HepG2 (cell line): ENCODE data around the gene CTSZ. TPM values are rescaled to one million over a fixed set of nuclear protein-coding genes. Genes with fewer than 3 reads are reported as not detected.

ENCODE experiments used
- FOXP1 ChIP-seq, 2 experiments: fragments of 450-650 bp in 1 of 2; IDR thresholded peaks; 2 replicates each; pipeline ENCODE4 v1.6.1; 2017 to 2018; ENCODE audit warnings: antibody characterized with exemption in 1 of 2
- HOXD1 ChIP-seq: sonication (generic); formaldehyde crosslinking; IDR thresholded peaks from 2 replicates; pipeline ENCODE4 v1.5.0; 2020; ENCODE audit warnings: missing genetic modification reagents
- JUN ChIP-seq: sonication (generic); formaldehyde crosslinking; IDR thresholded peaks from 2 replicates; pipeline ENCODE4 v1.4.0; 2020; ENCODE audit warnings: mild to moderate bottlenecking, missing genetic modification reagents
- MED1 ChIP-seq: sonication (generic); formaldehyde crosslinking; IDR thresholded peaks from 2 replicates; pipeline ENCODE4 v1.4.0; 2020; ENCODE audit warnings: missing genetic modification reagents
- POLR2AphosphoS2 ChIP-seq: IDR thresholded peaks from 2 replicates; pipeline ENCODE4 v1.6.1; 2011; ENCODE audit warnings: low read depth, low read length, improper control_type of control experiment
- POLR2AphosphoS5 ChIP-seq: IDR thresholded peaks from 2 replicates; pipeline ENCODE4 v1.6.1; 2012; ENCODE audit warnings: low read depth, low read length
- RNF2 ChIP-seq: fragments of 450-650 bp; conservative IDR thresholded peaks from 2 replicates; pipeline ENCODE4 v1.6.1; 2016; ENCODE audit warnings: low read depth
- SMARCE1 ChIP-seq: fragments of 450-650 bp; IDR thresholded peaks from 2 replicates; pipeline ENCODE4 v1.6.1; 2017; ENCODE audit warnings: borderline replicate concordance
- SUZ12 ChIP-seq: fragments of 150-350 bp; IDR thresholded peaks from 2 replicates; pipeline ENCODE4 v1.6.1; 2014; ENCODE audit warnings: low read depth, low read length
- SYNCRIP ChIP-seq: fragments of 200-400 bp; formaldehyde crosslinking; IDR thresholded peaks from 2 replicates; pipeline ENCODE4 v1.6.1; 2018; ENCODE audit warnings: mild to moderate bottlenecking, low read depth, low read length; ENCODE audit not compliant: insufficient read depth
- TEAD3 ChIP-seq: optimal IDR thresholded peaks from 2 replicates; pipeline ENCODE3; 2016; ENCODE audit warnings: borderline replicate concordance
- ZNF121 ChIP-seq: sonication (generic); formaldehyde crosslinking; IDR thresholded peaks from 2 replicates; pipeline ENCODE4 v1.5.0; 2020; ENCODE audit warnings: mild to moderate bottlenecking, missing genetic modification reagents
- ZNF224 ChIP-seq: sonication (generic); formaldehyde crosslinking; IDR thresholded peaks from 2 replicates; pipeline ENCODE4 v1.5.0; 2020; ENCODE audit warnings: mild to moderate bottlenecking, missing genetic modification reagents
- ZNF296 ChIP-seq: sonication (generic); formaldehyde crosslinking; conservative IDR thresholded peaks from 2 replicates; pipeline ENCODE4 v1.5.0; 2020; ENCODE audit warnings: mild to moderate bottlenecking, missing genetic modification reagents
- ZNF329 ChIP-seq: sonication (generic); formaldehyde crosslinking; IDR thresholded peaks from 2 replicates; pipeline ENCODE4 v1.9.0; 2021; ENCODE audit warnings: low read depth, mild to moderate bottlenecking, missing genetic modification reagents
- ZNF432 ChIP-seq: sonication (generic); formaldehyde crosslinking; IDR thresholded peaks from 2 replicates; pipeline ENCODE4 v1.5.0; 2020; ENCODE audit warnings: missing genetic modification reagents, mild to moderate bottlenecking, borderline replicate concordance
- ZNF441 ChIP-seq: sonication (generic); formaldehyde crosslinking; IDR thresholded peaks from 2 replicates; pipeline ENCODE4 v1.7.0; 2021; ENCODE audit warnings: missing genetic modification reagents, borderline replicate concordance
- ZNF549 ChIP-seq: sonication (generic); formaldehyde crosslinking; IDR thresholded peaks from 2 replicates; pipeline ENCODE4 v1.5.0; 2020; ENCODE audit warnings: missing genetic modification reagents
- ZNF556 ChIP-seq: sonication (generic); formaldehyde crosslinking; IDR thresholded peaks from 2 replicates; pipeline ENCODE4 v1.4.0; 2020; ENCODE audit warnings: mild to moderate bottlenecking, missing genetic modification reagents, borderline replicate concordance
- ZNF670 ChIP-seq: sonication (generic); formaldehyde crosslinking; IDR thresholded peaks from 2 replicates; pipeline ENCODE4 v1.8.0; 2022; ENCODE audit warnings: mild to moderate bottlenecking, missing genetic modification reagents, borderline replicate concordance
- ZNF720 ChIP-seq: sonication (generic); formaldehyde crosslinking; IDR thresholded peaks from 2 replicates; pipeline ENCODE4 v1.4.0; 2020; ENCODE audit warnings: missing genetic modification reagents
- ZNF746 ChIP-seq: sonication (generic); formaldehyde crosslinking; IDR thresholded peaks from 2 replicates; pipeline ENCODE4 v1.8.0; 2022; ENCODE audit warnings: mild to moderate bottlenecking, missing genetic modification reagents
- ZNF850 ChIP-seq: sonication (generic); formaldehyde crosslinking; conservative IDR thresholded peaks from 2 replicates; pipeline ENCODE4 v1.9.0; 2021; ENCODE audit warnings: mild to moderate bottlenecking, missing genetic modification reagents
- ZSCAN30 ChIP-seq: sonication (generic); formaldehyde crosslinking; IDR thresholded peaks from 2 replicates; pipeline ENCODE4 v1.5.0; 2020; ENCODE audit warnings: mild to moderate bottlenecking, missing genetic modification reagents
- polyA plus RNA-seq, 8 experiments: library from polyadenylated mRNA; depleted of rRNA in 3 of 8; stranded (reverse) in 7 of 8; unstranded in 1 of 8; fragments of >200 nt; fragmentation: Illumina TruSeq in 4 of 8; extraction: Trizol in 4 of 8; gene quantifications; 2 replicates each; pipeline versions ENCODE4 v1.2.1 to v1.2.3, GENCODE V29; 2011 to 2016; ENCODE audit warnings: low read depth in 4 of 8, missing spikeins in 1 of 8, mixed read lengths in 1 of 8; ENCODE audit not compliant: insufficient read depth in 1 of 8
- total RNA-seq, 5 experiments: library from RNA; depleted of rRNA; stranded (reverse); fragments of >200 nt; fragmentation: Illumina TruSeq; extraction: Trizol; gene quantifications; 2 replicates each; pipeline ENCODE4 v1.2.3, GENCODE V29; 2016; ENCODE audit warnings: low read depth in 1 of 5
- TF ChIP-seq, protein P1 (sequence below): sonication (generic); formaldehyde crosslinking; conservative IDR thresholded peaks from 2 replicates; pipeline ENCODE4 v1.4.0; 2020; ENCODE audit warnings: missing genetic modification reagents
- TF ChIP-seq, protein P2 (sequence below): sonication (generic); formaldehyde crosslinking; IDR thresholded peaks from 2 replicates; pipeline ENCODE4 v1.4.0; 2020; ENCODE audit warnings: missing genetic modification reagents

Gene CTSZ
- total and polyA plus RNA-seq, 2 of the 13 experiments (the other 11 are each of a cell fraction or from before 2014, with no cell fraction given), result 0.33 TPM; not detected in 1

DNA sequence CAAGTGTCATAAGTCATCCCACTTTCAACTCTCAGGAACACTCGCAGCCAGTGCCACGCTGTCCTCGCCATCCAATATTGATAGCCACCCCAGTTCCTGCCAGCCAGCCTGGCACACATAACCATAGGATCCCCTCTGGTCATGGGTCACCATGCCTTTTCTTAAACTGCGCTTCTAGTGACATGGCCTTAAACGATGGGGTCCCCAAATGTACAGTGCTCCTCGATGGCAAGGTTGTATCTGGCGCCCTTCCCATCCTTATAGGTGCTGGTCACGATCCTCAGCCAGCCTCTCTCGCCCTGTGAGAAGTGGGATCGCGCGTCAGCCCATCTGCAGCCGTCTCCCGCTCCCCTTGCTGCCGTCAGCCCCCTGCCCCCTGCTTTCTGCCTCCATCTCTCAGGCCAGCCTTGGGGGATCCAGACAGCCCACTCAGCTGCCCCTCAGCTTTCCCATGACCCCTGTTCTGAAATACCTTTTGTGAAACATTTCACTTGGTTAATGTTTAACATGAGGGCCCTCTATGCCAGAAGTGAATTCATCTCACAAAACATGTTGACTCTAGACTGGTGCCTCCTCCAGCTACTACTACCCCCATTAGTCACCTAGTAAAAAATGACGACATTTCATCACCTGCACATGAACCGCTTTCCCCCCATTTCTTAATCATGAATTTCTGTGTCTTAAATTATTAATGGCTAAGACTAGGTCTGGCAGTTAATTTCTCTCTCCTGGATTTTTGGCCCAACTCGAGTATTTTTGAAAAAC lies 11.4 kb downstream of the CTSZ start (continued):
- TF ChIP-seq, protein P1, sequence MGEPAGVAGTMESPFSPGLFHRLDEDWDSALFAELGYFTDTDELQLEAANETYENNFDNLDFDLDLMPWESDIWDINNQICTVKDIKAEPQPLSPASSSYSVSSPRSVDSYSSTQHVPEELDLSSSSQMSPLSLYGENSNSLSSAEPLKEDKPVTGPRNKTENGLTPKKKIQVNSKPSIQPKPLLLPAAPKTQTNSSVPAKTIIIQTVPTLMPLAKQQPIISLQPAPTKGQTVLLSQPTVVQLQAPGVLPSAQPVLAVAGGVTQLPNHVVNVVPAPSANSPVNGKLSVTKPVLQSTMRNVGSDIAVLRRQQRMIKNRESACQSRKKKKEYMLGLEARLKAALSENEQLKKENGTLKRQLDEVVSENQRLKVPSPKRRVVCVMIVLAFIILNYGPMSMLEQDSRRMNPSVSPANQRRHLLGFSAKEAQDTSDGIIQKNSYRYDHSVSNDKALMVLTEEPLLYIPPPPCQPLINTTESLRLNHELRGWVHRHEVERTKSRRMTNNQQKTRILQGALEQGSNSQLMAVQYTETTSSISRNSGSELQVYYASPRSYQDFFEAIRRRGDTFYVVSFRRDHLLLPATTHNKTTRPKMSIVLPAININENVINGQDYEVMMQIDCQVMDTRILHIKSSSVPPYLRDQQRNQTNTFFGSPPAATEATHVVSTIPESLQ (CRISPR knock-in tag), result no peak
- TF ChIP-seq SUZ12 (no peak), ZNF121 (CRISPR knock-in tag) (no peak), FOXP1 (IDR thresholded peaks at IDR 0.05) (no peak), FOXP1 (CRISPR knock-in tag; IDR thresholded peaks at IDR 0.05) (no peak), MED1 (CRISPR knock-in tag) (peak; percentile 88), ZNF670 (CRISPR knock-in tag) (no peak), ZNF720 (CRISPR knock-in tag) (no peak), ZNF329 (CRISPR knock-in tag) (no peak), ZNF432 (CRISPR knock-in tag) (no peak), ZNF556 (CRISPR knock-in tag) (no peak), ZNF746 (CRISPR knock-in tag) (no peak), ZNF296 (CRISPR knock-in tag) (no peak), JUN (0 out of 2 replicates have a peak, but pooled peaks have one; percentile 18), ZSCAN30 (no peak), POLR2AphosphoS2 (peak; percentile 80; the same call in 1 of the 2 replicates), HOXD1 (no peak), SMARCE1 (no peak), ZNF549 (CRISPR knock-in tag) (no peak), ZNF224 (CRISPR knock-in tag) (no peak), SYNCRIP (no peak), ZNF441 (CRISPR knock-in tag) (no peak), ZNF850 (CRISPR knock-in tag) (no peak), POLR2AphosphoS5 (peak; percentile 41; the same call in 1 of the 2 replicates), RNF2 (no peak), TEAD3 (CRISPR knock-in tag) (no peak)
- TF ChIP-seq, protein P2, sequence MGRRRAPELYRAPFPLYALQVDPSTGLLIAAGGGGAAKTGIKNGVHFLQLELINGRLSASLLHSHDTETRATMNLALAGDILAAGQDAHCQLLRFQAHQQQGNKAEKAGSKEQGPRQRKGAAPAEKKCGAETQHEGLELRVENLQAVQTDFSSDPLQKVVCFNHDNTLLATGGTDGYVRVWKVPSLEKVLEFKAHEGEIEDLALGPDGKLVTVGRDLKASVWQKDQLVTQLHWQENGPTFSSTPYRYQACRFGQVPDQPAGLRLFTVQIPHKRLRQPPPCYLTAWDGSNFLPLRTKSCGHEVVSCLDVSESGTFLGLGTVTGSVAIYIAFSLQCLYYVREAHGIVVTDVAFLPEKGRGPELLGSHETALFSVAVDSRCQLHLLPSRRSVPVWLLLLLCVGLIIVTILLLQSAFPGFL, result 0 out of 2 replicates have a peak, but pooled peaks have one; percentile 53
